GM10266 (cell line): Measurements from ENCODE around the gene SHOC2.

Experiments used
- DNase-seq: peaks from one replicate; pipeline ENCODE4 v3.0.0; 2012; ENCODE audit errors: extremely low spot score
- CTCF ChIP-seq: IDR thresholded peaks from 2 replicates; pipeline ENCODE4 v1.5.1; 2012; ENCODE audit warnings: mild to moderate bottlenecking, low read depth; ENCODE audit not compliant: control insufficient read depth, insufficient read depth; ENCODE audit errors: missing control alignments

The SHOC2 gene

GRCh38 chr10:110965216-110965615, 45.8 kb downstream of the SHOC2 start:
- no peak for TF ChIP-seq CTCF
- DNase-seq: no peak

- DNase-seq: no peak
- no peak for TF ChIP-seq CTCF
Measured at GRCh38 chr10:110966146-110966545, 46.7 kb downstream of the SHOC2 start.

GRCh38 chr10:110967009-110967630, 47.7 kb downstream of the SHOC2 start:
- no peak for TF ChIP-seq CTCF
- no peak for DNase-seq

- TF ChIP-seq CTCF: no peak
- DNase-seq: no peak
Measured at GRCh38 chr10:110967645-110968044, 48.2 kb downstream of the SHOC2 start.

GRCh38 chr10:110969183-110969582, 49.8 kb downstream of the SHOC2 start:
- TF ChIP-seq CTCF: no peak
- no peak for DNase-seq

- no peak for TF ChIP-seq CTCF
- no peak for DNase-seq
Measured at GRCh38 chr10:110971638-110972037, 52.2 kb downstream of the SHOC2 start.

GRCh38 chr10:110972231-110973134, 53.1 kb downstream of the SHOC2 start:
- no peak for TF ChIP-seq CTCF
- no peak for DNase-seq
